Kidney capillary endothelial cell (primary cell): ENCODE data around the gene ADRA2C.

ENCODE experiments used
- DNase-seq: peaks from one replicate; pipeline ENCODE4 v3.0.0-alpha.2; 2018; ENCODE audit warnings: low spot score

Gene ADRA2C

GRCh38 chr4:3766036-3766784 is at the start of gene ADRA2C:
TSS of gene ADRA2C (plus strand) at chr4:3766385. CDS start at chr4:3766607, 222 bp downstream.
- DNase-seq: no peak

DNA sequence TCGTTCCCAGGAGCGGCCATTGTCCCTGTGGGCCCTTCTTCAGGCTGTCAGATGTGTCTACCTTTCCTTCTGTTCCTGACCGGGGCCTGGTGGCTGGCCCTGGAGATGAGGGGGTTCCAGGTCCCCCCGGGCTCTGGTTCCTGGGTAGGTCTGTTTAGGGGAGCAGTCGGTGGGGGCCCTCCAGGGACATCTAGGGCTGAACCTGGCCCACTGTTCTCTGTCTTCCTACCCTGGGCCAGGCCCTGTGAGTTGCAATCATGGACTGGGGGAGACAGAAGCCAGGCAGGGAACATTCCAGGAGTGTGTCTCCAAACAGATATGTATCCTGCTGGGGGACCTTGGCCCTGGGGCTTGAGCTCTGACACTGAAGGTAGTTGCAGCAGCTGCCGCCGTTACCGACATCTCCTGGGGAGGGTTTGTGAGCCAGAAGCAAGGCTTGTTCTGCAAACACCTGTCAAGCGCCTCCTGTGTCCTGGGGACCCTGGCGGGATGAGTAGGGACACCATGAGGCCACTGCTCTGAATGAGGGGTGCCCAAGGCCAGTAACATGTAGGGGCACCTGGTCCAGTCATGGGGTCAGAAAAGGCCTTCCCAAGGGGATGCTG is 49.5 kb upstream of the ADRA2C start:
- DNase-seq: no peak

DNA sequence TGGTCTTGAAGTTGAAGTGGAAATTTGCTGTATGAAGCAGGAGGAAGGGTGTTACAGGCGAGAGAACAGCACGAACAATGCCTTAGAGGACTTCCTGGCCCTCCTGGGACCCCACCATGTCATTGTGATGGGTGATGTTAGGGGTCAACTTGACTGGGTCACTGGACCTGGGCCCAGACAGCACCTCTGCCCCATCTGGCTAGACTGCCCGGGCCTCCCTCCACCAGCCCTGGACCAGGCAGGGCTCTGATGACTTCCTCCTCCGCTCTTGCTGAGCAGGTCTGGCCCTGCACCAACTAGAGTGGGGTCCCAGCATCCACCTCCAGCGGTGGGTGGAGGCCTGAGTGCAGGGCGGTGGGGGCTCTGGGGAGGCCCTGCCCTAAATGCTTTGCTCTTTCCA is 48.9 kb upstream of the ADRA2C start:
- DNase-seq: no peak

DNA sequence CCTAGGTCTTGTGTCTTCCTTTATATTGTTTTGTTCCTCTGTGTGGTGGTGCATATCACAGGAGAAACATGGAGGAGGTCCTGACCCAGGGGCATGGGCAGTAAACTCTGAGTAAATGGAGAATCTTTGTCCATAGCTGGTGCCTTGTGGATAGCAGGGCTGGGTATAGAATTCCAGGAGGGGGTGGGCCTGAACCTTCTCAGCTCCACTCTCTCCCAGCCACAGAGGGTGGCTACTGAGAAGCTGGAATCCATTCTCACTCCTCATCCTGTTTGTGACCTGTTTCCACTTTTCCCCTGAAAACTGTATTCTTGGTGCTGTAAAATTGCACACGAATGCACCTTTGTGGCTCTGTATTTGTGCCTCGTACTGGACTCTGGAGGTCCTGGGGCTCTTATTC is 47.7 kb upstream of the ADRA2C start:
- no peak for DNase-seq

DNA sequence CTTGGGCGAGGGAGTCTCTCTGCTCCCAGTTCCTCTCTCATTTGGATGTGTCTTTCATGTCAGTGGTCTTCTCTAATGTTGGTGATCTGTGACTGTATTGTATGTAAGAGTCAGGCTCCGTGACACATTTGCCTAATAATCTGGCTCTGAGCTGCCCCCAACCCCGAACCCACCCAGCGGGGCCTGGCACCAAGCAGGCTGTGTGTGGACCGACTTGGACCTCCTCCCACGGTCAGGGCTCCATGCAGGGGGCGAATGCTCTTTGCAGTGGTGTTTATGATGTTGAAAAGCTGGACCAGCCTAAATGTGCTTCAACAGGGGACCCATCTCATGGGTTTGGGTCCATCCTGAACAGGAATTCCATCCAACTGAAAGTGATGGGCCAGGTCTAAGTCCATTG is 47.0 kb upstream of the ADRA2C start:
- DNase-seq: no peak

DNA sequence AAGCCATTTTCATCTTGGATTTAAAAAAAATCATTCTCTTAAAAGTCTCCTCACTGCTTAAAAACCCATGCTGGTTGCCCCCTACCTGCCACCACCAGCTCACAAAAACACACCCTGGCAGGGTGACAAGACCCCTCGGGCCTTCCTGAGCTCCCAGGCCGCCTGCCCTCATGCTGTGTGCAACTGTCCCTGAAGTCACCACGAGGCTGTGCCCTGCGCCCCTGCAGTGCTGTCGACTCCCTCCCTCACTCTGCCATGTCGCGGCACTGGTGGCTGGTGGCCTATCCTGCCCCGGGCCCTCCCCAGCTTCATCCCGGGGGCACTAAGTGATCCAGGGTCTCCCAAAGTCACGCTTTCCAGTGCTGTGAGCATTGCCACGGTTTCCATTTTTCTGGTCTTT is 46.3 kb upstream of the ADRA2C start:
- no peak for DNase-seq

DNA sequence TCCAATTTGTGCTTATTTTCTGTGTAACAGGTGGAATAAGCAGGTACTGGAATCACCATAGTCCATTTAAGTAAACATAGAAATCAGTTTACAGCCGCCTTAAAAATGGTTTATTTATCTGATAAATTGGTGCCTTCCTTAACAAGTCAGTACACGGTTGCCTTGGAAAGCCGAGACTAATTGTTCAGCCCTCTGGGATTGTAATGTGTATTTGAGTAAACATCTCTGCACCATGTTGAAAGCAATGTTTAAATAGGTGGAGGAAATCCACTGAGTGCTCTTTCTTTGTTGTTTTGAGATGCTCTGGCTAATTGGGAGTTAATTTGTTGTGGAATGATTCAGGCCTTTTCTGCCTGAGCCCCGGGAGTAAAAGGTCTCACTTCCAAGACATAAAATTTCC is 45.7 kb upstream of the ADRA2C start:
- DNase-seq: no peak

DNA sequence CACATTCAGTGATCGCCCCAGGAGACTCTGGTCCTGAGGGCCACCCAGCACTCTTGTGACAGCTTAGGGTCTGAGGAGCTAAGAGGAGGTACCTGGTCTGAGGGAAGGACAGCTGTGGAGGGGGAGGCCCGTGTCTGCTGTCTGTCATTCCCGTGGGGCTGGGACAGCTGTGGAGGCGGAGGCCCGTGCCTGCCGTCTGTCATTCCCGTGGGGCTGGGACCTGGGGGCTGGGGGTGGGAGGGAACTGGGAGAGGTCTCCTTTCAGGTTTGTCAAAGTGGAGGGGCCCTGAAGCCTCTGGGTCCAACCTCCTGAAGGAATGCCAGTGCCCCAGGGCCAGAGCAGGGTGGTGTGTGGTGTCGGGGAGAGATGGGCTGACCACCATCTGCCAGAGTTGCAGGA is 45.0 kb upstream of the ADRA2C start:
- DNase-seq: no peak

DNA sequence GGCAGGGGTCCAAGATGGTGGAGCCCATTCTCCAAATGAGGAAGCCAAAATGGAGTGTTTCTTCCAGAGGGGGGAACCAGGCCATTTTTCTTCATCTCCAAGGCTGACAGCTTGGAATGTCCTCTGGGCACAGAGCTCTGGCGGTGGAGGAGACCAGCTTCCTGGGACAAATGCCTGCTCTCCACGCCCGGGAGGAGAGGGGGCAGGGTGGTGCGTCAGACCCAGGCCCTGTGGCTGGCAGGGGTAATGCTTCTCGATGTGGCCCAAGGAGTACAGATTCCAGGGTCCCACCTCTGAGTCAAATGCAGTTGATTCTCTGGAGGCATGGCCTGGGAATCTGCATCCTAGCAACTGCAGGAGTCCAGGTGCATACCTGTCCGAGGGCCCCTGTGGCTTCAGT is 44.6 kb upstream of the ADRA2C start:
- no peak for DNase-seq

DNA sequence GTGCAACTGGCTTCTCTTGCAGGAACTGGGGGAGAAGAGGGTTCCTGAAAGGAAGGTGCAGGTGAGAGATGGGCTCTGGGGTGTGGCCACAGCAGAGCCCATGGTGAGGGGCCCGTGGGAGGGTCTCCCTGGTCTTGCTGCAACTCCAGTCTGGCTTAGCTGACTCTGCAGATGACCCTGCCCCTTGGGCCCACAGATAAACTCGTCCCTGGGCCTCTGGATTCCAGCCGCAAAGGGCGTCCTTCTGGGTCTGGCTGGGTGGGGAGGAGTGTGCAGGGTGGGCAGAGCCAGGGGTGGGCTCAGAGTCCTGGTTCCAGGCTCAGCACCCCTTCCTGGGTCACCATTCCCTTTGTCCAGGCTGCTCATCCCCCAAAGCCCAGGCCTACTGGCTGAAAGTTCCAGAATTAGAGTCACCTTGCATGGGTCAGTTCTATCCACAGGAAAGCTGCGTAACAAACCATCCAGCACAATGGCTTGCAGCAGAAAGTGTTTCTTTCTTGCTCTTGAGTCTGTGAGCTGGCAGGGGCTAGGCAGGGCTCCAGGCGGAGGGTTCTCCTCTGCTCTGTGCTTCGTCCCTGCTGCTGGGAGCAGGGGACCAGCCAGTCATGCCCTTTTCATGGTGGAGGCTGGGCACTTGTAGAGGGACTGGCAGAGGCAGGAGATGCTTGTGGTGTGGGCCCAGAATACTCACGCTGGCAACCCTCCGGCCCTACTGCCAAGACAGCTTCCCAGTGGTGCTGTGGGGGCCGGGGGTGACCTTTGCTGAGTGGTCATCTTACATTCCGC is 43.5 kb upstream of the ADRA2C start:
- DNase-seq: no peak

GRCh38 chr4:3723232-3723642 is 42.9 kb upstream of the ADRA2C start:
- DNase-seq: no peak

DNA sequence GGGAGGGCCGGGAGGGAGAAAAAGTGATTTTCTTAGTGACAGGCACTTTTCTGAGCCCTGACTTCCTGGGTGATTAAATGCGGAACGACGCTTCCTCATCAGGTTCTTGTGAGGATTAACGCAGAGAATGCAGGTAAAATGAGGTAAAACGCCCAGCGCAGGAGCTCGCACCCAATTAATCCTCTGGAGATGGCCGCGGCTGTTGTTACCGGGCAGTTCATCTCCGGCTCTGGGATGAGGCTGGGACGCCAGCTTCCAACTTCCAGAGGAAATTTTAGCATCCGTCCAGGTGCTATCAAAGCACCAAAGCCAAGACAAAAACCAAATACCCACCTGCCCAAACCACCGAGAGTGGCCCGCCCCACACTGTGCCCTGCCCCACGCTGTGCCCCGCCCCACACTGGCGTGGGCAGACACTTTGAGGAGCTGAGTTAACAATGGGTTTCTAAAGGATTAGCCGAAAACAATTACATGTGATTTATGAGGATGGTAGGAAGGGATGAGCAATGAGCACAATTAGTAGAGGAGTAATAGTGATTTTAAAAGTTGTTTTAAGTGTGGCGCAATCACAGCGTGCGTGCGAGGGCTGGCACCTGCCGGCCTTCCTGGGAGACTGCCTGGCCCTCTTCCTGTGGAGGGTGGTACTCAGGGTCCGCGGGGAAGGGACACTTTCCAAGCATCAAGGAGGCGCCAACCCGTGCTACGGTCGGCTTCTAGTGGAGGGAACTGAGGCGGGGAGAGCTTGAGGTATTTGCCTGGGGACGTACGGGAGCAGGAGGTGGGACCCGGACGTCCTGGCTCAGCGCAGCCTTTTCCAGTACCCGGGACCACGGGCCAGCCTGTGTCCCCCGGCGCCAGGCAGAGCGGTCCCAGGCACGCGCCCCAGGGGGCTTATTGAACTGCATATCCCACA is 41.6 kb upstream of the ADRA2C start:
- DNase-seq: no peak

DNA sequence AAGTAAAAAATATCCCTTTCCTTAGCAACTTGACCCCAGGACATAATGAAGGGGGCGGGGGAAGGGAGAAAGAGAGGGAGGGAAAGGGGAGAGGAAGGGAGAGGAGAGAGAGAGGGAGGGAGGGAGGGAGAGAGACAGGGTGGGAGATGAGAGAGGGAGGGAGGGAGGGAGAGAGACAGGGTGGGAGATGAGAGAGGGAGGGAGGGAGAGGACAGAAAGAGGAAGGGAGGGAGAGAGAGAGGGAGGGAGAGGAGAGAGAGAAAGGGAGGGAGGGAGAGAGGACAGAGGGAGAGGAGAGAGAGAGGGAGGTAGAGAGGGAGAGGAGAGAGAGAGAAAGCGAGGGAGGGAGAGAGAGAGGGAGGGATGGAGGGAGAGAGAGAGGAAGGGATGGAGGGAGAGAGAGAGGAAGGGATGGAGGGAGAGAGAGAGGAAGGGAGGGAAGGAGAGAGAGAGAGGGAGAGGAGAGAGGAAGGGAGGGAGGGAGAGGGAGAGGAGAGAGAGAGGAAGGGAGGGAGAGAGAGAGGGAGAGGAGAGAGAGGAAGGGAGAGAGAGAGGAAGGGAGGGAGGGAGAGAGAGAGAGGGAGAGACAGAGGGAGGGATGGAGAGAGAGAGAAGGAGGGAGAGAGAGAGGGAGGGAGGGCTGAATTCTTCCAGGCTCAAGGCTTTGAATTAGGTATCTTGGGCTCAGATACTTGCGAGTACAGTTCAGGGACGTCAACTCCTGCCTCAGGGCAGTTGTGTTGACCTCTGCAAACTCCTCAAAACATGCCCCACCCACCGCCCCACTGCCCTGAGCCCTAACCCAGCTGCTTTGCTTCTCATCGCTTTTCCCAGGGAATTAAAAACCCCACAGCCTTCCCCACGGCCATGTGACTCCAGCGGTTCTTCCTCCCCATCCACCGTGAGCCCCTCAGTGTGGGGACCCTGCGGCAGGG is 40.0 kb upstream of the ADRA2C start:
- no peak for DNase-seq

- DNase-seq: no peak
Observed at GRCh38 chr4:3727847-3728469, 38.2 kb upstream of the ADRA2C start.

DNA sequence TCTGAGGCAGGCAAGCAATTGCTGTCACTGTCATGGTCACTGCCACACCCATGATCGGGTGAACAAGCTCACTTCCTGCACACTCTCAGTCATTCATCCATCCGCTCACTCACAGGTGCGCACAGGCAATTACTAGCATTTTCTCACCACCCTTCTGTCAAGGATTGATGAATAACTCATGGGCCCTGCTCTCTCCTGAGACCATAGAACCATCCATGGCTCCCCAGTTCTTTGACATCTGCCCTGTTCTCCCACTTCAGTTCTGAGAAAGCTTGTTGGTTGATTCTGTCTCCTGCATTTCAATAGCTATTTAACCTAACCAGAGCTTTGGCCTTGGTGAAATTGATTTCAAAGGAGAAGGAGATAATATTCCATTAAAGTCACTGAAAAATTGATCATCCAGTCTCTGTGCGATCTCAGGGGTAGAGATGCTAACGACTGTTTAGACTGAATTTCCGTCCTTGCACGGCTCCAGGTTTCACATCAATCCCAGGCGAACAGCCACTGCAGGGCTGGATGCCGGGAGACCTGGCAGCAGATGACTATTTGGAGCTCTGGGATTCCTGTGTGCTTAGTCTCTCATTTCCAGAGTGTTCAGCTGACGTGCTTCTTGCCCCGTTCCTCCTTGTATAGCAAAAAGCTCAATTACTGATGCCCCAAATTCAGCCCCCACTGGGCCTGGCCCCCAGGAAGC is 36.9 kb upstream of the ADRA2C start:
- no peak for DNase-seq

DNA sequence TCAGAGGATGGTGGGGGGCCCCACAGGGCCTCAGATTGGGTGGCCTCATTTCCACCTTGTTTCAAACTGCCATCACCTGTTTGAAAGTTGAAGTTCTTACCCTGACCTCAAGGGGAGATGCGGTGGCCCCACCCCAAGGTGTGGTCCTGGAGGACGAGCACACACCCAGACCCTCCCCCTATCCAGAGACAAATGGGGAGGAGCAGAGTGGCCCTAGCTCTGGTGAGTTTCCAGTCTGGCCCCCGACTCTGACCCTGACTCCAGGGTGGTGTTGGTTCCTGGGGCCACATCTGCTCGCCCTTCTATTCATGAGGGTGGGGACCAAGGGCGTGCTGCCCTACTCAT is 36.3 kb upstream of the ADRA2C start:
- DNase-seq: no peak

GRCh38 chr4:3730422-3731190 is 35.6 kb upstream of the ADRA2C start:
- no peak for DNase-seq

DNA sequence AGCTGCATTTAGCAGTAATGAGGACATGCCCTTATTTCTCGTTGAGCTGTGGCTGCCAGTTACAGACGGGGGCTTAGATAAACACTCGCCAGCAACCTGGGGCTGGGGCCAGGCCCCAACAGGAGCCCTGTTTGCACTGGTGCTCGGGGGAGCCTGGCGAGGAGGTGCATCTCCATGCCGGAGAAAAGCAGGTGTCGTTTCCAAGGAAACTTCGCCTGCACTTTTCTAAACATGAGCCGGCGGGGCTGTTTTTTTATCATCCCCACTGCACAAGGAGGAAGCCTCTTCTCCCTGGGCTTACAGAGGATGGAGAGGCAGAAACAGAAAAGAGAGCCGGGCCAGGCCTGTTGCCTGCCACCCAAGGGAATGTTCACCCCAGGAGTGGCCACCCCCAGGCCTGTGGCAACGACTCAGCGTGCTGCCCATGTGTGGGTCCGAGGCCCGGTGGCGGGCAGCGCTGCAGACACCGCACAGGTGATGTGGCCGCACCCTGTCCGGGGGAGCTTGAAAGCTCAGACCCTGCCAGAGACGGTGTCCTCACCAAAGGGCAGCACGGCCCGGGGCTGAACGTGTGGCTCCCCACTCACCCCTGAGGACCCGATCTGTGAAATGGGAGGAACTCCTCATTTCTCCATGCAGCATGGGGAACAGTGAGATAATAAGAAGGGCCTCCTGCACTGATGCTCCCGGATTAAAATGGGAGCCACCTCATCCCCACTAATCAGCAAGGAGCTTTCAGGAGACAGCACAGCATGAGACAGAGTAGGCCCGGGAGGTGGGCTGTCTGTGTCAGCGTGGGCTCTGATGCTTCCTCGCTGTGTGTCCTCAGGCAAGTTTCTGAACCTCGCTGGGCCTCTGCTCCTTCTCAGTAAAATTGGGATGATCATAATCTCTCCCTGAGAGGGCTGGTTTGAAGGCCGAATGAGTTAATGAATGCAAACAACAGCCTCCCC is 33.8 kb upstream of the ADRA2C start:
- no peak for DNase-seq
